Tibial nerve (tissue), 4 donors: ENCODE results near the gene PRDM11. TPM values are rescaled to one million over a fixed set of nuclear protein-coding genes. Genes with fewer than 3 reads are reported as not detected.

Source experiments
- DNase-seq, 2 donors: peaks; one replicate each; pipeline ENCODE4 v3.0.0-alpha.2; 2019; ENCODE audit warnings: low spot score in 2 of 2
- H3K27ac ChIP-seq, 4 donors: fragments of 200-600 bp; sonication (generic) in 3 of 4; one replicate each; pipeline ENCODE4 v1.5.1; 2017 to 2019; ENCODE audit warnings: mild to moderate bottlenecking in 1 of 4
- H3K27me3 ChIP-seq, 2 donors: fragments of 200-600 bp; sonication (generic) in 1 of 2; one replicate each; pipeline versions ENCODE4 v1.5.1 to v1.6.0; 2017 to 2019
- H3K36me3 ChIP-seq, 3 donors: fragments of 200-600 bp; sonication (generic); one replicate each; pipeline ENCODE4 v1.5.1; 2018 to 2019
- H3K4me1 ChIP-seq, 4 donors: fragments of 200-600 bp; sonication (generic) in 3 of 4; one replicate each; pipeline ENCODE4 v1.5.1; 2017 to 2019
- H3K4me3 ChIP-seq, 4 donors: fragments of 200-600 bp; sonication (generic) in 3 of 4; one replicate each; pipeline ENCODE4 v1.5.1; 2017 to 2019; ENCODE audit warnings: mild to moderate bottlenecking in 1 of 4, moderate library complexity in 1 of 4
- H3K9me3 ChIP-seq, 4 donors: fragments of 200-600 bp; sonication (generic) in 3 of 4; one replicate each; pipeline ENCODE4 v1.5.1; 2017 to 2019
- CTCF ChIP-seq, 5 experiments: fragments of 200-600 bp in 3 of 5; fragments of 450-650 bp in 2 of 5; sonication (generic) in 3 of 5; IDR thresholded peaks; one replicate each; pipeline ENCODE4 v1.5.1; 2016 to 2019; ENCODE audit warnings: antibody characterized with exemption in 5 of 5, mild to moderate bottlenecking in 3 of 5, moderate library complexity in 2 of 5
- EP300 ChIP-seq, 2 donors: sonication (generic); formaldehyde crosslinking; IDR thresholded peaks; one replicate each; pipeline ENCODE4 v1.6.1; 2017; ENCODE audit warnings: antibody characterized with exemption in 2 of 2, mild to moderate bottlenecking in 1 of 2
- POLR2A ChIP-seq, 2 donors: fragments of 450-650 bp; IDR thresholded peaks; one replicate each; pipeline ENCODE4 v1.6.1; 2017; ENCODE audit warnings: antibody characterized with exemption in 2 of 2, mild to moderate bottlenecking in 2 of 2, moderate library complexity in 2 of 2
- WGBS, 2 donors: methylation state at CpG; one replicate each; pipeline ENCODE4 v1.1.5; 2018; 5-methylcytosine and 5-hydroxymethylcytosine counted together
- total RNA-seq, 4 donors: library from RNA; depleted of rRNA; stranded (reverse); fragments of >200 nt; gene quantifications; one replicate each; pipeline ENCODE4 v1.1.0, GENCODE V29; 2016

PRDM11 gene
- total RNA-seq, 4 donors from 2014 or later = 17.5 to 26.1 (median 25.8) TPM

- Histone ChIP-seq H3K4me1 (peaks cover 0 to 58% (median 19%) of the 10 kb centered on the region in 4 donors), H3K4me3 (no peak overlapping the region), H3K36me3 (no peaks in the 10 kb centered on the region), H3K27me3 (no peaks in the 10 kb centered on the region), H3K9me3 (no peaks in the 10 kb centered on the region), H3K27ac (no peak overlapping the region)
- TF ChIP-seq POLR2A (IDR thresholded peaks at IDR 0.05) = no peak
- no peak for TF ChIP-seq EP300 (IDR thresholded peaks at IDR 0.05)
- TF ChIP-seq CTCF (IDR thresholded peaks at IDR 0.05) = no peak
- no peak for DNase-seq
- 89% methylated on average over 14 of the region's 14 CpGs for WGBS, 2 donors
These were observed 6.5 kb downstream of the PRDM11 start for GRCh38 chr11:45152740-45153595.

GRCh38 chr11:45154276-45154675 lies 7.8 kb downstream of the PRDM11 start:
- Histone ChIP-seq H3K4me1 (peaks cover 0 to 61% (median 26%) of the 10 kb centered on the region in 4 donors), H3K27me3 (no peaks in the 10 kb centered on the region), H3K9me3 (no peaks in the 10 kb centered on the region), H3K27ac (peak overlapping the region in 3 of 4 donors; percentile 8 to 65 (median 22)), H3K36me3 (no peaks in the 10 kb centered on the region), H3K4me3 (no peak overlapping the region)
- WGBS, 2 donors = 93 to 94% methylated on average over 6 of the region's 6 CpGs
- DNase-seq = no peak
- TF ChIP-seq EP300 (IDR thresholded peaks at IDR 0.05) (no peak), CTCF (IDR thresholded peaks at IDR 0.05) (no peak), POLR2A (IDR thresholded peaks at IDR 0.05) (no peak)

- peak overlapping the region in 3 of 4 donors; percentile 8 to 65 (median 60) for H3K27ac ChIP-seq
- H3K27me3 ChIP-seq = no peaks in the 10 kb centered on the region
- no peaks in the 10 kb centered on the region for H3K9me3 ChIP-seq
- TF ChIP-seq CTCF (IDR thresholded peaks at IDR 0.05) = no peak
- TF ChIP-seq POLR2A (IDR thresholded peaks at IDR 0.05) = no peak
- TF ChIP-seq EP300 (IDR thresholded peaks at IDR 0.05) = no peak
- WGBS, 2 donors = 51 to 57% methylated on average over 11 of the region's 11 CpGs
- no peaks in the 10 kb centered on the region for H3K36me3 ChIP-seq
- peaks cover 0 to 69% (median 27%) of the 10 kb centered on the region in 4 donors for H3K4me1 ChIP-seq
- no peak for DNase-seq
- H3K4me3 ChIP-seq = no peak overlapping the region
These were observed 8.7 kb downstream of the PRDM11 start for GRCh38 chr11:45155058-45155551.

GRCh38 chr11:45155627-45156180 lies 9.3 kb downstream of the PRDM11 start:
- Histone ChIP-seq H3K9me3 (no peaks in the 10 kb centered on the region), H3K4me3 (no peak overlapping the region), H3K27ac (peak overlapping the region in 2 of 4 donors; percentile 60 to 65), H3K27me3 (no peaks in the 10 kb centered on the region), H3K4me1 (peaks cover 0 to 74% (median 27%) of the 10 kb centered on the region in 4 donors), H3K36me3 (no peaks in the 10 kb centered on the region)
- no peak for TF ChIP-seq CTCF (IDR thresholded peaks at IDR 0.05)
- TF ChIP-seq EP300 (IDR thresholded peaks at IDR 0.05) = no peak
- no peak for TF ChIP-seq POLR2A (IDR thresholded peaks at IDR 0.05)
- 67 to 69% methylated on average over 4 of the region's 4 CpGs for WGBS, 2 donors
- DNase-seq = no peak

- 85 to 93% methylated on average over 4 to 6 of the region's 6 CpGs for WGBS, 2 donors
- no peak for DNase-seq
- Histone ChIP-seq H3K27ac (peak overlapping the region in 2 of 4 donors; percentile 60 to 65), H3K27me3 (no peaks in the 10 kb centered on the region), H3K4me1 (peaks cover 0 to 76% (median 30%) of the 10 kb centered on the region in 4 donors), H3K9me3 (no peaks in the 10 kb centered on the region), H3K36me3 (no peaks in the 10 kb centered on the region), H3K4me3 (no peak overlapping the region)
- TF ChIP-seq POLR2A (IDR thresholded peaks at IDR 0.05) (no peak), EP300 (IDR thresholded peaks at IDR 0.05) (no peak), CTCF (IDR thresholded peaks at IDR 0.05) (no peak)
These were observed 9.8 kb downstream of the PRDM11 start for GRCh38 chr11:45156201-45156600.
